ENCODE measurements around the gene SLCO2A1.
A peak's percentile ranks its signal among the peaks of the same experiment; 100 is the strongest.

SLCO2A1 gene

GRCh38 chr3:134029734-134030378 lies at the start of gene SLCO2A1:
TSS of gene SLCO2A1 (minus strand) at chr3:134029925. CDS start at chr3:134029802, 123 bp downstream.
- DNase-seq (ENCODE audit: extremely low read depth, low read depth) = no peak
- peak within 1 kb of the TSS; percentile 41 for H3K4me3 ChIP-seq (replicated peaks; ENCODE audit: low read depth, low read length)
- TF ChIP-seq CTCF (IDR thresholded peaks at IDR 0.05; ENCODE audit: low read depth, low read length, missing control alignments) = no peak

- TF ChIP-seq CTCF (IDR thresholded peaks at IDR 0.05; ENCODE audit: low read depth, low read length, missing control alignments) = no peak
- no peak for DNase-seq (ENCODE audit: extremely low read depth, low read depth)
- H3K4me3 ChIP-seq (replicated peaks; ENCODE audit: low read depth, low read length) = no peak overlapping the region
Measured at GRCh38 chr3:134079111-134079547, 49.4 kb upstream of the SLCO2A1 start.

GRCh38 chr3:134078169-134078831 lies 48.6 kb upstream of the SLCO2A1 start:
- H3K4me3 ChIP-seq (replicated peaks; ENCODE audit: low read depth, low read length) = no peak overlapping the region
- TF ChIP-seq CTCF (IDR thresholded peaks at IDR 0.05; ENCODE audit: low read depth, low read length, missing control alignments) = no peak

GRCh38 chr3:134077649-134078161 lies 48.0 kb upstream of the SLCO2A1 start:
- DNase-seq (ENCODE audit: extremely low read depth, low read depth) = no peak
- TF ChIP-seq CTCF (IDR thresholded peaks at IDR 0.05; ENCODE audit: low read depth, low read length, missing control alignments) = no peak
- H3K4me3 ChIP-seq (replicated peaks; ENCODE audit: low read depth, low read length) = no peak overlapping the region

More at GRCh38 chr3:134078169-134078831, 48.6 kb upstream of the SLCO2A1 start:
- no peak for DNase-seq (ENCODE audit: extremely low read depth, low read depth)

GRCh38 chr3:134076851-134077250 lies 47.1 kb upstream of the SLCO2A1 start:
- H3K4me3 ChIP-seq (replicated peaks; ENCODE audit: low read depth, low read length) = no peak overlapping the region
- no peak for TF ChIP-seq CTCF (IDR thresholded peaks at IDR 0.05; ENCODE audit: low read depth, low read length, missing control alignments)
- DNase-seq (ENCODE audit: extremely low read depth, low read depth) = no peak

- TF ChIP-seq CTCF (IDR thresholded peaks at IDR 0.05; ENCODE audit: low read depth, low read length, missing control alignments) = no peak
- H3K4me3 ChIP-seq (replicated peaks; ENCODE audit: low read depth, low read length) = no peak overlapping the region
- DNase-seq (ENCODE audit: extremely low read depth, low read depth) = no peak
Measured at GRCh38 chr3:134075846-134076245, 46.1 kb upstream of the SLCO2A1 start.

Data from HFF-Myc (cell line).